ENCODE data around the gene ABHD17B.

GRCh38 chr9:71887362-71887761 is 23.6 kb downstream of the ABHD17B start:
- TF ChIP-seq, protein P1, sequence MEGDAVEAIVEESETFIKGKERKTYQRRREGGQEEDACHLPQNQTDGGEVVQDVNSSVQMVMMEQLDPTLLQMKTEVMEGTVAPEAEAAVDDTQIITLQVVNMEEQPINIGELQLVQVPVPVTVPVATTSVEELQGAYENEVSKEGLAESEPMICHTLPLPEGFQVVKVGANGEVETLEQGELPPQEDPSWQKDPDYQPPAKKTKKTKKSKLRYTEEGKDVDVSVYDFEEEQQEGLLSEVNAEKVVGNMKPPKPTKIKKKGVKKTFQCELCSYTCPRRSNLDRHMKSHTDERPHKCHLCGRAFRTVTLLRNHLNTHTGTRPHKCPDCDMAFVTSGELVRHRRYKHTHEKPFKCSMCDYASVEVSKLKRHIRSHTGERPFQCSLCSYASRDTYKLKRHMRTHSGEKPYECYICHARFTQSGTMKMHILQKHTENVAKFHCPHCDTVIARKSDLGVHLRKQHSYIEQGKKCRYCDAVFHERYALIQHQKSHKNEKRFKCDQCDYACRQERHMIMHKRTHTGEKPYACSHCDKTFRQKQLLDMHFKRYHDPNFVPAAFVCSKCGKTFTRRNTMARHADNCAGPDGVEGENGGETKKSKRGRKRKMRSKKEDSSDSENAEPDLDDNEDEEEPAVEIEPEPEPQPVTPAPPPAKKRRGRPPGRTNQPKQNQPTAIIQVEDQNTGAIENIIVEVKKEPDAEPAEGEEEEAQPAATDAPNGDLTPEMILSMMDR (IDR thresholded peaks at IDR 0.05), result no peak
- TF ChIP-seq POLR2A (IDR thresholded peaks at IDR 0.05) (no peak), POLR2AphosphoS5 (IDR thresholded peaks at IDR 0.05) (no peak)

All from breast epithelium (tissue), 3 donors.